Uterus (tissue), 2 donors: ENCODE data around the gene RBFOX2.

ENCODE experiments used
- POLR2A ChIP-seq, 2 donors: fragments of 450-650 bp; IDR thresholded peaks; one replicate each; pipeline ENCODE4 v1.6.1; 2016; ENCODE audit warnings: antibody characterized with exemption in 2 of 2, mild to moderate bottlenecking in 1 of 2, moderate library complexity in 1 of 2
- TF ChIP-seq, protein P1 (sequence below), 4 experiments: fragments of 200-600 bp in 2 of 4; fragments of 450-650 bp in 2 of 4; sonication (generic) in 2 of 4; IDR thresholded peaks; one replicate each; pipeline ENCODE4 v1.5.1; 2016 to 2019; ENCODE audit warnings: antibody characterized with exemption in 4 of 4, mild to moderate bottlenecking in 2 of 4, moderate library complexity in 1 of 4

DNA sequence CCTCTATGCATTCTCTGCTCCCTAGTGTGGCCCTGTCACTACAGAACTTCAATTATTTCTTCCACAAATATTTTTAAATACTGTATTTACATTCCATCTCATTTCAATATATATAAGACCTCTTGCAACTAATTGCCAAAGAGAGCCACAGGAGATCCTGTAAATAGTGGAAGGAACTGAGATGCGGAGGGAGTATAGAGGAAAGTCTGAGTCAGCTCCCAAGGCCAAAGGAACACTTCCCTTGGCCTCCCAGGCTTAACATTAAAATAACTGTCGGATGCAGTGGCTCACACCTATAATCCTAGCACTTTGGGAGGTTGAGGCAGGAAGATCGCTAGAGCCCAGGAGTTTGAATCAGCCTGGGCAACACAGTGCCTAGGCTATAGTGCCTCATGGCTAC lies 31.2 kb downstream of the RBFOX2 start:
- TF ChIP-seq, protein P1, sequence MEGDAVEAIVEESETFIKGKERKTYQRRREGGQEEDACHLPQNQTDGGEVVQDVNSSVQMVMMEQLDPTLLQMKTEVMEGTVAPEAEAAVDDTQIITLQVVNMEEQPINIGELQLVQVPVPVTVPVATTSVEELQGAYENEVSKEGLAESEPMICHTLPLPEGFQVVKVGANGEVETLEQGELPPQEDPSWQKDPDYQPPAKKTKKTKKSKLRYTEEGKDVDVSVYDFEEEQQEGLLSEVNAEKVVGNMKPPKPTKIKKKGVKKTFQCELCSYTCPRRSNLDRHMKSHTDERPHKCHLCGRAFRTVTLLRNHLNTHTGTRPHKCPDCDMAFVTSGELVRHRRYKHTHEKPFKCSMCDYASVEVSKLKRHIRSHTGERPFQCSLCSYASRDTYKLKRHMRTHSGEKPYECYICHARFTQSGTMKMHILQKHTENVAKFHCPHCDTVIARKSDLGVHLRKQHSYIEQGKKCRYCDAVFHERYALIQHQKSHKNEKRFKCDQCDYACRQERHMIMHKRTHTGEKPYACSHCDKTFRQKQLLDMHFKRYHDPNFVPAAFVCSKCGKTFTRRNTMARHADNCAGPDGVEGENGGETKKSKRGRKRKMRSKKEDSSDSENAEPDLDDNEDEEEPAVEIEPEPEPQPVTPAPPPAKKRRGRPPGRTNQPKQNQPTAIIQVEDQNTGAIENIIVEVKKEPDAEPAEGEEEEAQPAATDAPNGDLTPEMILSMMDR (IDR thresholded peaks at IDR 0.05): no peak
- TF ChIP-seq POLR2A (IDR thresholded peaks at IDR 0.05): no peak
